Measurements from ENCODE around the gene MCTS1.
"Not testable (repeated sequence)": the region's sequence is repeated elsewhere in the genome, so short reads cannot be mapped to it uniquely, and the experiment has no call there.

MCTS1 gene

GRCh38 chrX:120603707-120604360 lies at the start of gene MCTS1:
Gene MCTS1, plus strand, starts transcription at chrX:120604101. Its CDS starts 136 bp downstream, at chrX:120604237.
- peak; percentile 54 for DNase-seq (ENCODE audit: insufficient read length, low spot score)
- peak; percentile 36; the same call in 1 of the 2 replicates for TF ChIP-seq POLR2A (IDR thresholded peaks at IDR 0.05; ENCODE audit: low read depth, low read length)
- peak; percentile 98 for FAIRE-seq

- FAIRE-seq = no peak
These were observed 47.6 kb upstream of the MCTS1 start for GRCh38 chrX:120556251-120556650.

GRCh38 chrX:120559804-120560203 lies 44.1 kb upstream of the MCTS1 start:
- no peak for DNase-seq (ENCODE audit: insufficient read length, low spot score)
- TF ChIP-seq POLR2A (IDR thresholded peaks at IDR 0.05; ENCODE audit: low read depth, low read length) = no peak
- FAIRE-seq = no peak

More at GRCh38 chrX:120556251-120556650, 47.6 kb upstream of the MCTS1 start:
- DNase-seq (ENCODE audit: insufficient read length, low spot score) = no peak
- TF ChIP-seq POLR2A (IDR thresholded peaks at IDR 0.05; ENCODE audit: low read depth, low read length) = no peak

GRCh38 chrX:120560405-120560841 lies 43.5 kb upstream of the MCTS1 start:
- DNase-seq (ENCODE audit: insufficient read length, low spot score) (no peak), FAIRE-seq (peak; percentile 15)
- no peak for TF ChIP-seq POLR2A (IDR thresholded peaks at IDR 0.05; ENCODE audit: low read depth, low read length)

- DNase-seq (ENCODE audit: insufficient read length, low spot score) (peak; percentile 52), FAIRE-seq (peak; percentile 27)
- peak; percentile 52 for TF ChIP-seq POLR2A (IDR thresholded peaks at IDR 0.05; ENCODE audit: low read depth, low read length)
These were observed 42.9 kb upstream of the MCTS1 start, which contains the start of gene CUL4B for GRCh38 chrX:120560842-120561633. Gene CUL4B, minus strand, starts transcription at chrX:120560962. Its CDS starts 324 bp downstream, at chrX:120560638.

- DNase-seq (ENCODE audit: insufficient read length, low spot score) = no peak
- peak; percentile 9; the same call in 1 of the 2 replicates for TF ChIP-seq POLR2A (IDR thresholded peaks at IDR 0.05; ENCODE audit: low read depth, low read length)
- peak; percentile 69 for FAIRE-seq
These were observed 42.0 kb upstream of the MCTS1 start for GRCh38 chrX:120561634-120562568.

GRCh38 chrX:120562569-120562926 lies 41.4 kb upstream of the MCTS1 start:
- no peak for TF ChIP-seq POLR2A (IDR thresholded peaks at IDR 0.05; ENCODE audit: low read depth, low read length)
- peak; percentile 61 for FAIRE-seq
- no peak for DNase-seq (ENCODE audit: insufficient read length, low spot score)

- no peak for FAIRE-seq
- no peak for TF ChIP-seq POLR2A (IDR thresholded peaks at IDR 0.05; ENCODE audit: low read depth, low read length)
These were observed 39.0 kb upstream of the MCTS1 start for GRCh38 chrX:120564925-120565324.

GRCh38 chrX:120566817-120567216 lies 37.1 kb upstream of the MCTS1 start:
- DNase-seq (ENCODE audit: insufficient read length, low spot score) (no peak), FAIRE-seq (no peak)
- TF ChIP-seq POLR2A (IDR thresholded peaks at IDR 0.05; ENCODE audit: low read depth, low read length) = no peak

More at GRCh38 chrX:120564925-120565324, 39.0 kb upstream of the MCTS1 start:
- DNase-seq (ENCODE audit: insufficient read length, low spot score) = no peak

GRCh38 chrX:120568035-120568434 lies 35.9 kb upstream of the MCTS1 start:
- FAIRE-seq (peak; percentile 20), DNase-seq (ENCODE audit: insufficient read length, low spot score) (no peak)
- TF ChIP-seq POLR2A (IDR thresholded peaks at IDR 0.05; ENCODE audit: low read depth, low read length) = no peak

GRCh38 chrX:120568609-120569008 lies 35.3 kb upstream of the MCTS1 start:
- FAIRE-seq (no peak), DNase-seq (ENCODE audit: insufficient read length, low spot score) (no peak)
- no peak for TF ChIP-seq POLR2A (IDR thresholded peaks at IDR 0.05; ENCODE audit: low read depth, low read length)

- TF ChIP-seq POLR2A (IDR thresholded peaks at IDR 0.05; ENCODE audit: low read depth, low read length) = no peak
- DNase-seq (ENCODE audit: insufficient read length, low spot score) (no peak), FAIRE-seq (no peak)
These were observed 33.8 kb upstream of the MCTS1 start for GRCh38 chrX:120570011-120570600.

GRCh38 chrX:120573806-120574205 lies 30.1 kb upstream of the MCTS1 start:
- not testable (repeated sequence) for FAIRE-seq; DNase-seq (ENCODE audit: insufficient read length, low spot score)
